ENCODE data around the gene GNAL.

DNA sequence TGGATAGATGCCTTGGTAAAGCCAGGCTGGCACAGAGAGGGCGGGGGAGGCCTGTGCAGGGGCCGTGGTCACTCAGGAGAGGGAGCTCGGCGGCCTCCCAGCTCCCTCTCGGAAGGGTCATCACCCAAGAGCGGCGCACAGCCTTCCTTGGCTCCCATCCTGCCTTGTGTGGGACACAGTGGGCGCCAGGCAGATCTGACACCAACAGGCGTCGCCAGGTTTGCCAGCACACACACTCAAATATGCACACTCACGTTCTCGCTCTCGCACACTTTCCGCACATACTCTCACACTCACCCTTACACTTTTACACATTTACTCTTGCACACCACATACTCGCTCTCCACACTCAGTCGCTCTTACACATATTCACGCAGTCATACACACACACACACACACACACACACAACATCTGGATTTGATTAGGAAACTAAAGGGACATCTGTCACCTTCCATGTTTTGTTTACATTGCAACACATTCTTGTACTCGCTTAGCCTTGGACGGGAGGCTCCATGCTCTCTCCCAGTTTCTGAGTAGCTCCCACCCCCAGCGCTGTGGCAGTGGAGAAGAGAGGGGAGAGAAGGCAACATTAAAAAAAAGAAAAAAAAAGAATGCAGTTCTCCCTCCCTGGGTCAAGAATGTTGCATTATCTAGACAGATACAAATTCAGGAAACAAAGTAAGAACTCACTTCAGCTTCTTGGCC, 172.7 kb downstream of the GNAL start:
- TF ChIP-seq, protein P1, sequence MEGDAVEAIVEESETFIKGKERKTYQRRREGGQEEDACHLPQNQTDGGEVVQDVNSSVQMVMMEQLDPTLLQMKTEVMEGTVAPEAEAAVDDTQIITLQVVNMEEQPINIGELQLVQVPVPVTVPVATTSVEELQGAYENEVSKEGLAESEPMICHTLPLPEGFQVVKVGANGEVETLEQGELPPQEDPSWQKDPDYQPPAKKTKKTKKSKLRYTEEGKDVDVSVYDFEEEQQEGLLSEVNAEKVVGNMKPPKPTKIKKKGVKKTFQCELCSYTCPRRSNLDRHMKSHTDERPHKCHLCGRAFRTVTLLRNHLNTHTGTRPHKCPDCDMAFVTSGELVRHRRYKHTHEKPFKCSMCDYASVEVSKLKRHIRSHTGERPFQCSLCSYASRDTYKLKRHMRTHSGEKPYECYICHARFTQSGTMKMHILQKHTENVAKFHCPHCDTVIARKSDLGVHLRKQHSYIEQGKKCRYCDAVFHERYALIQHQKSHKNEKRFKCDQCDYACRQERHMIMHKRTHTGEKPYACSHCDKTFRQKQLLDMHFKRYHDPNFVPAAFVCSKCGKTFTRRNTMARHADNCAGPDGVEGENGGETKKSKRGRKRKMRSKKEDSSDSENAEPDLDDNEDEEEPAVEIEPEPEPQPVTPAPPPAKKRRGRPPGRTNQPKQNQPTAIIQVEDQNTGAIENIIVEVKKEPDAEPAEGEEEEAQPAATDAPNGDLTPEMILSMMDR (IDR thresholded peaks at IDR 0.05): no peak
- no peak for TF ChIP-seq EZH2phosphoT487 (IDR thresholded peaks at IDR 0.05)

Data from neural progenitor cell (in vitro differentiated cells).